OCI-LY3 (cell line): ENCODE results near the gene ADD3.
"Not testable (repeated sequence)": the region's sequence is repeated elsewhere in the genome, so short reads cannot be mapped to it uniquely, and the experiment has no call there.

ENCODE experiments used
- H2AFZ ChIP-seq: fragments of 200-600, 300-600 bp; shearing (Covaris generic); 2 replicates; pipeline ENCODE4 v1.6.0; 2014; ENCODE audit warnings: antibody characterized with exemption, low read depth, low read length
- H3K27ac ChIP-seq: fragments of 200-600, 300-600 bp; sonication (generic); 2 replicates; pipeline ENCODE4 v1.5.1; 2014; ENCODE audit warnings: mild to moderate bottlenecking, low read length, moderate library complexity, mixed read lengths
- H3K27me3 ChIP-seq: fragments of 200-600, 300-600 bp; sonication (generic); 2 replicates; pipeline ENCODE4 v1.6.1; 2014; ENCODE audit warnings: low read depth, low read length, mixed read lengths
- H3K36me3 ChIP-seq: fragments of 200-600, 300-600 bp; sonication (generic); replicated peaks from 2 replicates; pipeline ENCODE3; 2014; ENCODE audit warnings: low read depth, low read length, mixed read lengths
- H3K4me1 ChIP-seq: fragments of 300-600, 200-600 bp; sonication (generic); 2 replicates; pipeline ENCODE4 v1.6.1; 2014; ENCODE audit warnings: low read length, mixed read lengths
- H3K4me2 ChIP-seq: fragments of 200-600, 300-600 bp; sonication (generic); 2 replicates; pipeline ENCODE4 v1.6.1; 2014; ENCODE audit warnings: low read length, mixed read lengths
- H3K4me3 ChIP-seq: fragments of 300-600, 200-600 bp; sonication (generic); 2 replicates; pipeline ENCODE4 v1.5.1; 2014; ENCODE audit warnings: antibody characterized with exemption, mild to moderate bottlenecking, low read length, moderate library complexity
- H3K79me2 ChIP-seq: fragments of 300-600, 200-600 bp; shearing (Covaris generic); 2 replicates; pipeline ENCODE4 v1.6.1; 2014; ENCODE audit warnings: mild to moderate bottlenecking, low read length, mixed read lengths
- H3K9ac ChIP-seq: fragments of 300-600, 200-600 bp; shearing (Covaris generic); 2 replicates; pipeline ENCODE4 v1.6.0; 2014; ENCODE audit warnings: mild to moderate bottlenecking, low read length, moderate library complexity
- H3K9me3 ChIP-seq: fragments of 200-600, 300-600 bp; shearing (Covaris generic); 2 replicates; pipeline ENCODE4 v1.6.1; 2014; ENCODE audit warnings: low read length, mixed read lengths; ENCODE audit not compliant: insufficient read depth
- H4K20me1 ChIP-seq: fragments of 200-600, 300-600 bp; sonication (generic); 2 replicates; pipeline ENCODE4 v1.6.1; 2016; ENCODE audit warnings: low read length, mixed read lengths; ENCODE audit not compliant: insufficient read depth
- EZH2phosphoT487 ChIP-seq: fragments of 200-600 bp; shearing (Covaris generic); IDR thresholded peaks from 2 replicates; pipeline ENCODE4 v1.6.1; 2018; ENCODE audit warnings: antibody characterized with exemption, mixed run types, low read depth
- TF ChIP-seq, protein P1 (sequence below): fragments of 200-600, 300-600 bp; sonication (generic); IDR thresholded peaks from 2 replicates; pipeline ENCODE4 v1.5.1; 2014; ENCODE audit warnings: antibody characterized with exemption, low read length, low read depth

The ADD3 gene

GRCh38 chr10:110045772-110046171 is 38.0 kb downstream of the ADD3 start:
- no peaks in the 10 kb centered on the region for H3K36me3 ChIP-seq

GRCh38 chr10:110048145-110048544 is 40.4 kb downstream of the ADD3 start:
- H3K36me3 ChIP-seq, H3K79me2 ChIP-seq: not testable (repeated sequence)

More at GRCh38 chr10:110045772-110046171, 38.0 kb downstream of the ADD3 start:
- Histone ChIP-seq H3K9me3 (no peaks in the 10 kb centered on the region), H3K27me3 (no peaks in the 10 kb centered on the region), H2AFZ (no peak overlapping the region), H3K79me2 (no peaks in the 10 kb centered on the region), H3K9ac (no peak overlapping the region), H3K4me3 (no peak overlapping the region), H4K20me1 (no peaks in the 10 kb centered on the region), H3K27ac (no peak overlapping the region), H3K4me2 (no peak overlapping the region), H3K4me1 (no peaks in the 10 kb centered on the region)
- TF ChIP-seq EZH2phosphoT487: no peak
- TF ChIP-seq, protein P1, sequence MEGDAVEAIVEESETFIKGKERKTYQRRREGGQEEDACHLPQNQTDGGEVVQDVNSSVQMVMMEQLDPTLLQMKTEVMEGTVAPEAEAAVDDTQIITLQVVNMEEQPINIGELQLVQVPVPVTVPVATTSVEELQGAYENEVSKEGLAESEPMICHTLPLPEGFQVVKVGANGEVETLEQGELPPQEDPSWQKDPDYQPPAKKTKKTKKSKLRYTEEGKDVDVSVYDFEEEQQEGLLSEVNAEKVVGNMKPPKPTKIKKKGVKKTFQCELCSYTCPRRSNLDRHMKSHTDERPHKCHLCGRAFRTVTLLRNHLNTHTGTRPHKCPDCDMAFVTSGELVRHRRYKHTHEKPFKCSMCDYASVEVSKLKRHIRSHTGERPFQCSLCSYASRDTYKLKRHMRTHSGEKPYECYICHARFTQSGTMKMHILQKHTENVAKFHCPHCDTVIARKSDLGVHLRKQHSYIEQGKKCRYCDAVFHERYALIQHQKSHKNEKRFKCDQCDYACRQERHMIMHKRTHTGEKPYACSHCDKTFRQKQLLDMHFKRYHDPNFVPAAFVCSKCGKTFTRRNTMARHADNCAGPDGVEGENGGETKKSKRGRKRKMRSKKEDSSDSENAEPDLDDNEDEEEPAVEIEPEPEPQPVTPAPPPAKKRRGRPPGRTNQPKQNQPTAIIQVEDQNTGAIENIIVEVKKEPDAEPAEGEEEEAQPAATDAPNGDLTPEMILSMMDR: no peak

DNA sequence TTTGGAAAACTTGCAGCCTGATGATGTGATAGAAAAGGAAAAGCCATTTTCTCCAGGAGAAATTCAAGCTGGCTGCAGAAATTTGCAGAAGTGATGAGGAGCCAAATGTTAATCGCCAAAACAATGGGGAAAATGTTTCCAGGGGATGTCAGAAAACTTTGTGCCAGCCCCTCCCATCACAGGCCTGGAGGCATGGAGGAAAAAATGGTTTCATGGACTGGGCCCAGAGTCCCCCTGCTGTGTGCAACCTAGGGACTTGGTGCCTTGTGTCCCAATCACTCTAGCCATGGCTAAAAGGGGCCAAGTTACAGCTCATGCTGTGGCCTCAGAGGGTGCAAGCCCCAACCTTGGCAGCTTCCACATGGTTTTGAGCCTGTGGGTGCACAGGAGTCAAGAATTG is 41.0 kb downstream of the ADD3 start:
- Histone ChIP-seq H3K4me2 (no peak overlapping the region), H3K4me1 (no peaks in the 10 kb centered on the region), H3K9me3 (no peaks in the 10 kb centered on the region), H3K27me3 (no peaks in the 10 kb centered on the region), H3K36me3 (no peaks in the 10 kb centered on the region), H4K20me1 (no peaks in the 10 kb centered on the region), H3K79me2 (no peaks in the 10 kb centered on the region), H3K27ac (no peak overlapping the region), H3K9ac (no peak overlapping the region), H3K4me3 (no peak overlapping the region), H2AFZ (no peak overlapping the region)
- TF ChIP-seq, protein P1: no peak
- TF ChIP-seq EZH2phosphoT487: no peak

More at GRCh38 chr10:110048145-110048544, 40.4 kb downstream of the ADD3 start:
- not testable (repeated sequence) for H3K9ac ChIP-seq, H3K27me3 ChIP-seq, H3K27ac ChIP-seq, H4K20me1 ChIP-seq, H3K4me3 ChIP-seq, H3K4me2 ChIP-seq, H3K4me1 ChIP-seq, H3K9me3 ChIP-seq, H2AFZ ChIP-seq

DNA sequence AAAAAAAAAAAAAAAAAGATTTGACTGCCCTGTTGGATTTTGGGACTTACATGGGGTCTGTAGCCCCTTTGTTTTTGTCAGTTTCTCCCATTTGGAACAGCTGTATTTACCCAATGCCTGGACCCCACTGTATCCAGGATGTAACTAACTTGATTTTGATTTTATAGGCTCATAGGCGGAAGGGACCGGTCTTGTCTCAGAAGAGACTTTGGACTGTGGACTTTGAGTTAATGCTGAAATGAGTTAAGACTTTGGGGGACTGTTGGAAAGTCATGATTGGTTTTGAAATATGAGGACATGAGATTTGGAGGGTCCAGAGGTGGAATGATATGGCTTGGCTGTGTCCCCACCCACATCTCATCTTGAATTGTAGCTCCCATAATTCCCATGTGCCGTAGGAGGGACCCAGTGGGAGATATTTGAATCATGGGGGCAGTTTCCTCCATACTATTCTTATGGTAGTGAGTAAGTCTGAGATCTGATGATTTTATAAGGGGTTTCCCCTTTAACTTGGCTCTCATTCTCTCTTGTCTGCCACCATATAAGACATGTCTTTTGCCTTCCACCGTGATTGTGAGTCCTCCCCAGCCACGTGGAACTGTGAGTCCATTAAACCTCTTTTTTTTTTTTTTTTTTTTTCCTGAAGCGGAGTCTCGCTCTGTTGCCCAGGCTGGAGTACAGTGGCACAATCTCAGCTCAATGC is 42.3 kb downstream of the ADD3 start:
- H3K27me3 ChIP-seq, H3K4me1 ChIP-seq, H3K79me2 ChIP-seq, H4K20me1 ChIP-seq, H3K27ac ChIP-seq, H2AFZ ChIP-seq, H3K4me2 ChIP-seq, H3K36me3 ChIP-seq, H3K9me3 ChIP-seq, H3K4me3 ChIP-seq, H3K9ac ChIP-seq: not testable (repeated sequence)

GRCh38 chr10:110051487-110051886 is 43.7 kb downstream of the ADD3 start:
- Histone ChIP-seq H3K4me2 (no peak overlapping the region), H3K9ac (no peak overlapping the region), H3K27me3 (no peaks in the 10 kb centered on the region), H3K4me1 (no peaks in the 10 kb centered on the region), H3K36me3 (no peaks in the 10 kb centered on the region), H2AFZ (no peak overlapping the region), H4K20me1 (no peaks in the 10 kb centered on the region), H3K27ac (no peak overlapping the region), H3K4me3 (no peak overlapping the region), H3K9me3 (no peaks in the 10 kb centered on the region), H3K79me2 (no peaks in the 10 kb centered on the region)
- TF ChIP-seq EZH2phosphoT487: no peak
- TF ChIP-seq, protein P1: no peak
